Mesothelial cell of epicardium (in vitro differentiated cells): ENCODE results near the gene TP53. TPM values are rescaled to one million over a fixed set of nuclear protein-coding genes. Genes with fewer than 3 reads are reported as not detected.

Source experiments
- DNase-seq, 2 experiments: peaks; one replicate each; pipeline ENCODE4 v3.0.0; 2021; ENCODE audit warnings: low spot score in 2 of 2; ENCODE audit not compliant: unreplicated experiment in 2 of 2
- H3K27ac Mint-ChIP-seq: 2 replicates; pipeline ENCODE4 v1.8.0; 2021; ENCODE audit warnings: mixed read lengths
- H3K27me3 Mint-ChIP-seq: 2 replicates; pipeline ENCODE4 v1.8.0; 2021; ENCODE audit warnings: low read depth, mixed read lengths
- H3K36me3 Mint-ChIP-seq: 2 replicates; pipeline ENCODE4 v1.8.0; 2021; ENCODE audit warnings: mixed read lengths
- H3K4me1 Mint-ChIP-seq: 2 replicates; pipeline ENCODE4 v1.8.0; 2021; ENCODE audit warnings: mixed read lengths
- H3K4me3 Mint-ChIP-seq: 2 replicates; pipeline ENCODE4 v1.8.0; 2021; ENCODE audit warnings: mild to moderate bottlenecking, moderate library complexity, mixed read lengths
- H3K9me3 Mint-ChIP-seq: 2 replicates; pipeline ENCODE4 v1.8.0; 2021; ENCODE audit warnings: mixed read lengths
- CTCF ChIP-seq: fragments of 200-600 bp; sonication (generic); IDR thresholded peaks from one replicate; pipeline ENCODE4 v1.5.0; 2021; ENCODE audit warnings: antibody characterized with exemption; ENCODE audit not compliant: unreplicated experiment
- total RNA-seq: library from RNA; stranded (reverse); gene quantifications from 3 replicates; pipeline ENCODE4 v1.2.1, GENCODE V29; 2021

The TP53 gene
- total RNA-seq, 1 donor from 2014 or later = 98.8 TPM

- H3K27me3 Mint-ChIP-seq = peaks cover 3% of the 10 kb centered on the region
- H3K4me3 Mint-ChIP-seq = no peak overlapping the region
- H3K36me3 Mint-ChIP-seq = no peaks in the 10 kb centered on the region
- no peak for DNase-seq
- TF ChIP-seq CTCF = no peak
- no peaks in the 10 kb centered on the region for H3K9me3 Mint-ChIP-seq
- H3K27ac Mint-ChIP-seq = no peak overlapping the region
- H3K4me1 Mint-ChIP-seq = no peaks in the 10 kb centered on the region
Observed at GRCh38 chr17:7636163-7636562, 51.1 kb downstream of the TP53 start.

- Mint-ChIP-seq H3K36me3 (no peaks in the 10 kb centered on the region), H3K27me3 (no peaks in the 10 kb centered on the region), H3K4me1 (no peaks in the 10 kb centered on the region), H3K9me3 (no peaks in the 10 kb centered on the region), H3K27ac (no peak overlapping the region), H3K4me3 (no peak overlapping the region)
- TF ChIP-seq CTCF = no peak
- peak in 1 of 2 experiments; percentile 77 for DNase-seq
Observed at GRCh38 chr17:7634384-7634783, 52.9 kb downstream of the TP53 start.

GRCh38 chr17:7633093-7633492 lies 54.2 kb downstream of the TP53 start:
- H3K4me3 Mint-ChIP-seq = no peak overlapping the region
- no peaks in the 10 kb centered on the region for H3K9me3 Mint-ChIP-seq
- no peaks in the 10 kb centered on the region for H3K36me3 Mint-ChIP-seq
- no peak for TF ChIP-seq CTCF
- no peaks in the 10 kb centered on the region for H3K4me1 Mint-ChIP-seq
- H3K27me3 Mint-ChIP-seq = no peaks in the 10 kb centered on the region
- H3K27ac Mint-ChIP-seq = no peak overlapping the region
- no peak for DNase-seq

GRCh38 chr17:7632492-7632894 lies 54.8 kb downstream of the TP53 start:
- no peaks in the 10 kb centered on the region for H3K9me3 Mint-ChIP-seq
- H3K4me1 Mint-ChIP-seq = no peaks in the 10 kb centered on the region
- TF ChIP-seq CTCF = peak; percentile 39
- DNase-seq = no peak
- H3K27ac Mint-ChIP-seq = no peak overlapping the region
- H3K36me3 Mint-ChIP-seq = no peaks in the 10 kb centered on the region
- no peak overlapping the region for H3K4me3 Mint-ChIP-seq
- no peaks in the 10 kb centered on the region for H3K27me3 Mint-ChIP-seq

GRCh38 chr17:7631398-7632380 lies 55.6 kb downstream of the TP53 start:
- no peak overlapping the region for H3K27ac Mint-ChIP-seq
- H3K27me3 Mint-ChIP-seq = no peaks in the 10 kb centered on the region
- TF ChIP-seq CTCF = no peak
- no peaks in the 10 kb centered on the region for H3K36me3 Mint-ChIP-seq
- no peak overlapping the region for H3K4me3 Mint-ChIP-seq
- no peak for DNase-seq
- peaks cover 3% of the 10 kb centered on the region for H3K4me1 Mint-ChIP-seq
- no peaks in the 10 kb centered on the region for H3K9me3 Mint-ChIP-seq
